ENCODE results near the gene HSD17B2.
"Not testable (repeated sequence)": the region's sequence is repeated elsewhere in the genome, so short reads cannot be mapped to it uniquely, and the experiment has no call there.

The HSD17B2 gene

GRCh38 chr16:82006036-82006435 lies 29.0 kb upstream of the HSD17B2 start:
- H3K4me3 ChIP-seq (ENCODE audit: low read depth in 1 of 2, low read length in 2 of 2) = no peak overlapping the region
- no peak overlapping the region for H3K27ac ChIP-seq (ENCODE audit: low read length)
- H3K4me1 ChIP-seq (ENCODE audit: control insufficient read depth in 1 of 2, insufficient read depth in 2 of 2, low read length in 2 of 2) = no peaks in the 10 kb centered on the region
- H3K27me3 ChIP-seq (ENCODE audit: low read depth, low read length) = no peaks in the 10 kb centered on the region
- H3K9me3 ChIP-seq (ENCODE audit: control insufficient read depth in 1 of 2, low read length in 2 of 2) = peaks cover 0 to 5% of the 10 kb centered on the region in 2 donors
- no peaks in the 10 kb centered on the region for H3K36me3 ChIP-seq (ENCODE audit: control insufficient read depth in 1 of 2, insufficient read depth in 2 of 2, low read length in 2 of 2)

GRCh38 chr16:82007189-82007588 lies 27.9 kb upstream of the HSD17B2 start:
- Histone ChIP-seq H3K4me1 (ENCODE audit: control insufficient read depth in 1 of 2, insufficient read depth in 2 of 2, low read length in 2 of 2) (no peaks in the 10 kb centered on the region), H3K9me3 (ENCODE audit: control insufficient read depth in 1 of 2, low read length in 2 of 2) (peaks cover 0 to 5% of the 10 kb centered on the region in 2 donors), H3K27ac (ENCODE audit: low read length) (no peak overlapping the region), H3K27me3 (ENCODE audit: low read depth, low read length) (no peaks in the 10 kb centered on the region), H3K36me3 (ENCODE audit: control insufficient read depth in 1 of 2, insufficient read depth in 2 of 2, low read length in 2 of 2) (no peaks in the 10 kb centered on the region), H3K4me3 (ENCODE audit: low read depth in 1 of 2, low read length in 2 of 2) (no peak overlapping the region)

- Histone ChIP-seq H3K4me3 (ENCODE audit: low read depth in 1 of 2, low read length in 2 of 2) (no peak overlapping the region), H3K27ac (ENCODE audit: low read length) (no peak overlapping the region), H3K4me1 (ENCODE audit: control insufficient read depth in 1 of 2, insufficient read depth in 2 of 2, low read length in 2 of 2) (no peaks in the 10 kb centered on the region), H3K36me3 (ENCODE audit: control insufficient read depth in 1 of 2, insufficient read depth in 2 of 2, low read length in 2 of 2) (no peaks in the 10 kb centered on the region), H3K27me3 (ENCODE audit: low read depth, low read length) (no peaks in the 10 kb centered on the region), H3K9me3 (ENCODE audit: control insufficient read depth in 1 of 2, low read length in 2 of 2) (peaks cover 0 to 5% of the 10 kb centered on the region in 2 donors)
Measured at GRCh38 chr16:82008957-82009592, 26.0 kb upstream of the HSD17B2 start.

GRCh38 chr16:82009789-82010188 lies 25.3 kb upstream of the HSD17B2 start:
- not testable (repeated sequence) for H3K27ac ChIP-seq (ENCODE audit: low read length); H3K27me3 ChIP-seq (ENCODE audit: low read depth, low read length); H3K4me1 ChIP-seq (ENCODE audit: control insufficient read depth in 1 of 2, insufficient read depth in 2 of 2, low read length in 2 of 2); H3K9me3 ChIP-seq (ENCODE audit: control insufficient read depth in 1 of 2, low read length in 2 of 2); H3K4me3 ChIP-seq (ENCODE audit: low read depth in 1 of 2, low read length in 2 of 2); H3K36me3 ChIP-seq (ENCODE audit: control insufficient read depth in 1 of 2, insufficient read depth in 2 of 2, low read length in 2 of 2)

- peak overlapping the region; percentile 60 to 69 for H3K4me3 ChIP-seq (ENCODE audit: low read depth in 1 of 2, low read length in 2 of 2)
Measured at GRCh38 chr16:82010649-82011048, 24.4 kb upstream of the HSD17B2 start.

GRCh38 chr16:82011199-82011641 lies 23.8 kb upstream of the HSD17B2 start, which contains the start of gene SDR42E1:
SDR42E1 (minus strand) TSS chr16:82011470; CDS start chr16:82000858, 10,612 bp downstream.
- H3K9me3 ChIP-seq (ENCODE audit: control insufficient read depth in 1 of 2, low read length in 2 of 2) = peaks cover 12 to 15% of the 10 kb centered on the region in 2 donors
- no peaks in the 10 kb centered on the region for H3K4me1 ChIP-seq (ENCODE audit: control insufficient read depth in 1 of 2, insufficient read depth in 2 of 2, low read length in 2 of 2)
- no peaks in the 10 kb centered on the region for H3K27me3 ChIP-seq (ENCODE audit: low read depth, low read length)
- peak within 1 kb of the TSS; percentile 60 to 69 for H3K4me3 ChIP-seq (ENCODE audit: low read depth in 1 of 2, low read length in 2 of 2)
- H3K36me3 ChIP-seq (ENCODE audit: control insufficient read depth in 1 of 2, insufficient read depth in 2 of 2, low read length in 2 of 2) = no peaks in the 10 kb centered on the region
- H3K27ac ChIP-seq (ENCODE audit: low read length) = no peak within 1 kb of the TSS

More at GRCh38 chr16:82010649-82011048, 24.4 kb upstream of the HSD17B2 start:
- H3K4me1 ChIP-seq (ENCODE audit: control insufficient read depth in 1 of 2, insufficient read depth in 2 of 2, low read length in 2 of 2) = no peaks in the 10 kb centered on the region
- H3K27ac ChIP-seq (ENCODE audit: low read length) = no peak overlapping the region
- peaks cover 12 to 15% of the 10 kb centered on the region in 2 donors for H3K9me3 ChIP-seq (ENCODE audit: control insufficient read depth in 1 of 2, low read length in 2 of 2)
- no peaks in the 10 kb centered on the region for H3K36me3 ChIP-seq (ENCODE audit: control insufficient read depth in 1 of 2, insufficient read depth in 2 of 2, low read length in 2 of 2)
- H3K27me3 ChIP-seq (ENCODE audit: low read depth, low read length) = no peaks in the 10 kb centered on the region

- Histone ChIP-seq H3K4me3 (ENCODE audit: low read depth in 1 of 2, low read length in 2 of 2) (no peak overlapping the region), H3K36me3 (ENCODE audit: control insufficient read depth in 1 of 2, insufficient read depth in 2 of 2, low read length in 2 of 2) (no peaks in the 10 kb centered on the region), H3K27me3 (ENCODE audit: low read depth, low read length) (no peaks in the 10 kb centered on the region), H3K9me3 (ENCODE audit: control insufficient read depth in 1 of 2, low read length in 2 of 2) (peaks cover 12 to 15% of the 10 kb centered on the region in 2 donors), H3K27ac (ENCODE audit: low read length) (no peak overlapping the region), H3K4me1 (ENCODE audit: control insufficient read depth in 1 of 2, insufficient read depth in 2 of 2, low read length in 2 of 2) (no peaks in the 10 kb centered on the region)
Measured at GRCh38 chr16:82013139-82013538, 21.9 kb upstream of the HSD17B2 start.

- no peaks in the 10 kb centered on the region for H3K27me3 ChIP-seq (ENCODE audit: low read depth, low read length)
- no peaks in the 10 kb centered on the region for H3K36me3 ChIP-seq (ENCODE audit: control insufficient read depth in 1 of 2, insufficient read depth in 2 of 2, low read length in 2 of 2)
- peaks cover 10 to 12% of the 10 kb centered on the region in 2 donors for H3K9me3 ChIP-seq (ENCODE audit: control insufficient read depth in 1 of 2, low read length in 2 of 2)
- peak overlapping the region in 1 of 2 donors; percentile 14 for H3K4me3 ChIP-seq (ENCODE audit: low read depth in 1 of 2, low read length in 2 of 2)
- no peak overlapping the region for H3K27ac ChIP-seq (ENCODE audit: low read length)
- H3K4me1 ChIP-seq (ENCODE audit: control insufficient read depth in 1 of 2, insufficient read depth in 2 of 2, low read length in 2 of 2) = no peaks in the 10 kb centered on the region
Measured at GRCh38 chr16:82016263-82016662, 18.8 kb upstream of the HSD17B2 start.

- Histone ChIP-seq H3K27me3 (ENCODE audit: low read depth, low read length) (no peaks in the 10 kb centered on the region), H3K36me3 (ENCODE audit: control insufficient read depth in 1 of 2, insufficient read depth in 2 of 2, low read length in 2 of 2) (no peaks in the 10 kb centered on the region), H3K4me1 (ENCODE audit: control insufficient read depth in 1 of 2, insufficient read depth in 2 of 2, low read length in 2 of 2) (no peaks in the 10 kb centered on the region), H3K4me3 (ENCODE audit: low read depth in 1 of 2, low read length in 2 of 2) (no peak overlapping the region), H3K27ac (ENCODE audit: low read length) (no peak overlapping the region), H3K9me3 (ENCODE audit: control insufficient read depth in 1 of 2, low read length in 2 of 2) (peaks cover 10 to 12% of the 10 kb centered on the region in 2 donors)
Measured at GRCh38 chr16:82016964-82017363, 18.1 kb upstream of the HSD17B2 start.

- Histone ChIP-seq H3K27me3 (ENCODE audit: low read depth, low read length) (no peaks in the 10 kb centered on the region), H3K27ac (ENCODE audit: low read length) (no peak overlapping the region), H3K4me1 (ENCODE audit: control insufficient read depth in 1 of 2, insufficient read depth in 2 of 2, low read length in 2 of 2) (no peaks in the 10 kb centered on the region), H3K36me3 (ENCODE audit: control insufficient read depth in 1 of 2, insufficient read depth in 2 of 2, low read length in 2 of 2) (no peaks in the 10 kb centered on the region), H3K9me3 (ENCODE audit: control insufficient read depth in 1 of 2, low read length in 2 of 2) (peaks cover 10 to 12% of the 10 kb centered on the region in 2 donors), H3K4me3 (ENCODE audit: low read depth in 1 of 2, low read length in 2 of 2) (no peak overlapping the region)
Measured at GRCh38 chr16:82017911-82018568, 17.0 kb upstream of the HSD17B2 start.

GRCh38 chr16:82019535-82019934 lies 15.5 kb upstream of the HSD17B2 start:
- H3K4me3 ChIP-seq (ENCODE audit: low read depth in 1 of 2, low read length in 2 of 2) = no peak overlapping the region
- H3K27me3 ChIP-seq (ENCODE audit: low read depth, low read length) = no peaks in the 10 kb centered on the region
- H3K27ac ChIP-seq (ENCODE audit: low read length) = no peak overlapping the region
- peaks cover 9 to 12% of the 10 kb centered on the region in 2 donors for H3K9me3 ChIP-seq (ENCODE audit: control insufficient read depth in 1 of 2, low read length in 2 of 2)
- no peaks in the 10 kb centered on the region for H3K36me3 ChIP-seq (ENCODE audit: control insufficient read depth in 1 of 2, insufficient read depth in 2 of 2, low read length in 2 of 2)
- no peaks in the 10 kb centered on the region for H3K4me1 ChIP-seq (ENCODE audit: control insufficient read depth in 1 of 2, insufficient read depth in 2 of 2, low read length in 2 of 2)

Measured in muscle layer of duodenum (tissue), 2 donors.